Thoracic aorta (tissue), 2 donors: Measurements from ENCODE around the gene ILF2. TPM values are rescaled to one million over a fixed set of nuclear protein-coding genes. Genes with fewer than 3 reads are reported as not detected.
"Not testable (repeated sequence)": the region's sequence is repeated elsewhere in the genome, so short reads cannot be mapped to it uniquely, and the experiment has no call there.

Source experiments
- ATAC-seq: fragments of 150-250 bp; one replicate; pipeline ENCODE4 v1.8.0; 2017; ENCODE audit warnings: low read depth; ENCODE audit not compliant: insufficient number of reproducible peaks, low FRiP score
- DNase-seq: peaks from one replicate; pipeline ENCODE4 v3.0.0-alpha.2; 2020; ENCODE audit warnings: low spot score
- H3K27ac ChIP-seq, 2 donors: fragments of 200-600 bp; sonication (generic); 1 replicate in 1 of 2; 2 replicates in 1 of 2; pipeline ENCODE4 v1.5.1; 2016; ENCODE audit warnings: mild to moderate bottlenecking in 2 of 2, moderate library complexity in 2 of 2
- H3K27me3 ChIP-seq: fragments of 200-600 bp; sonication (generic); replicated peaks from 2 replicates; pipeline ENCODE4 v1.6.0; 2016; ENCODE audit warnings: mild to moderate bottlenecking; ENCODE audit not compliant: insufficient read depth
- H3K36me3 ChIP-seq: fragments of 200-600 bp; sonication (generic); one replicate; pipeline ENCODE4 v1.5.1; 2016
- H3K4me1 ChIP-seq, 2 donors: fragments of 200-600 bp; sonication (generic); 1 replicate in 1 of 2; 2 replicates in 1 of 2; pipeline versions ENCODE4 v1.5.1 to v1.6.0; 2016; ENCODE audit warnings: low read depth in 2 of 2, mild to moderate bottlenecking in 1 of 2; ENCODE audit not compliant: control insufficient read depth in 1 of 2
- H3K4me3 ChIP-seq: fragments of 200-600 bp; sonication (generic); 2 replicates; pipeline ENCODE4 v1.5.1; 2016; ENCODE audit warnings: mild to moderate bottlenecking
- H3K9me3 ChIP-seq: fragments of 200-600 bp; sonication (generic); 2 replicates; pipeline ENCODE4 v1.5.1; 2016
- CTCF ChIP-seq: fragments of 200-600 bp; sonication (generic); IDR thresholded peaks from one replicate; pipeline ENCODE4 v1.5.1; 2019; ENCODE audit warnings: antibody characterized with exemption
- total RNA-seq, 2 donors: library from RNA; depleted of rRNA; stranded (reverse); fragments of >200 nt; gene quantifications; one replicate each; pipeline versions ENCODE4 v1.1.0 to v1.2.3, GENCODE V29; 2016

The ILF2 gene
- total RNA-seq, 2 donors from 2014 or later = 75.7 to 81.8 TPM

- Histone ChIP-seq H3K36me3 (peaks cover 75% of the 10 kb centered on the region), H3K27me3 (no peaks in the 10 kb centered on the region), H3K27ac (no peak overlapping the region), H3K9me3 (no peaks in the 10 kb centered on the region), H3K4me3 (no peak overlapping the region), H3K4me1 (peaks cover 8 to 19% of the 10 kb centered on the region in 2 donors)
- ATAC-seq = no peak
- no peak for TF ChIP-seq CTCF
- no peak for DNase-seq
Measured at GRCh38 chr1:153640861-153641260, 29.9 kb downstream of the ILF2 start.

DNA sequence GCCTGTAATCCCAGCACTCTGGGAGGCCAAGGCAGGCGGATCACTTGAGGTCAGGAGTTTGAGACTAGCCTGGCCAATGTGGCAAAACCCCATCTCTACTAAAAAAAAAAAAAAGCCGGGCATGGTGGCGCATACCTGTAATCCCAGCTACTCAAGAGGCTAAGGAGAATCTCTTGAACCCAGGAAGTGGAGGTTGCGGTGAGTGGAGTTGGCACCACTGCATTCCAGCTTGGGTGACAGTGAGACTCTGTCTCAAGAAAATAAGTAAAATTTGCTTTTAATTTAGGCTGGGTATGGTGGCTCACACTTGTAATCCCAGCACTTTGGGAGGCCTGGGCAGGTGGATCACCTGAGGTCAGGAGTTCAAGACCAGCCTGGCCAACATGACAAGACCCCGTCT, 30.6 kb downstream of the ILF2 start:
- not testable (repeated sequence) for H3K4me3 ChIP-seq, ATAC-seq, H3K27me3 ChIP-seq, DNase-seq, H3K27ac ChIP-seq, H3K9me3 ChIP-seq
- peaks cover 69% of the 10 kb centered on the region for H3K36me3 ChIP-seq
- H3K4me1 ChIP-seq = peaks cover 14 to 25% of the 10 kb centered on the region in 2 donors

DNA sequence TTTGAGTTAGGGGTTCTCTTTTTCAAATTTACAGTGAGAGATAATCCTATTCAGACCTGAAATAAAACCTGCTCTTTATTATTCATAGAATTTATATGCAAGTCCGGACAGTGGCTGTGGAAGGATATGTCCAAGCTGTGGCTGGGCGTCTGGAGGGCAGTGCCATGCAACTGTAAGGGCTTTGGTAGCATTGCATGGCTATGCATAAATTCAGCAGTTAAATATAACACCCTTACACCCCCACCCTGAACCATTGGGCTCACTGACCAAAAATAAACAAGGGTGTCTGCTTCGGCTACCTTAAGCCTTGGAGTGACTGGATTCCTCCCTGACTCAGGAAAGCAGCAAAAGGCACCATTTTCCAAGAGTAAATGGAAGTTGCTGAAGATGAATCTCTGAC, 31.5 kb downstream of the ILF2 start:
- Histone ChIP-seq H3K27me3 (no peaks in the 10 kb centered on the region), H3K9me3 (no peaks in the 10 kb centered on the region), H3K4me1 (peaks cover 18 to 30% of the 10 kb centered on the region in 2 donors), H3K27ac (no peak overlapping the region), H3K36me3 (peaks cover 62% of the 10 kb centered on the region), H3K4me3 (no peak overlapping the region)
- no peak for TF ChIP-seq CTCF
- no peak for DNase-seq
- ATAC-seq = no peak

DNA sequence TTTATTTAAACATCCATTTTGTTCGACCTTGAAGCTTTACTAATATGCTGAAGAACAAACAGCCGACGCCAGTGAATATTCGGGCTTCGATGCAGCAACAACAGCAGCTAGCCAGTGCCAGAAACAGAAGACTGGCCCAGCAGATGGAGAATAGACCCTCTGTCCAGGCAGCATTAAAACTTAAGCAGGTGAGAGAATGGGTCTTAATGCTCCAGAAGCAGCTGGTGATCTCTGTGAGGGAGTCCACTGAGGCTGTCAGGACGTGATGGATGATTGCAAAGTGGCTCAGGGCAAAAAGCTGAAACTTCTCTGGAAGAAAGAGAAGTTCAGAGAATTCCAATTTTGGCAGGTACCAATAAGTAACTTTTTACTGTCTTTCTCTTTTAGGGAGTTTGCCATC, 32.5 kb downstream of the ILF2 start:
- Histone ChIP-seq H3K36me3 (peaks cover 59% of the 10 kb centered on the region), H3K4me3 (no peak overlapping the region), H3K27ac (no peak overlapping the region), H3K4me1 (peaks cover 17 to 33% of the 10 kb centered on the region in 2 donors), H3K9me3 (no peaks in the 10 kb centered on the region), H3K27me3 (no peaks in the 10 kb centered on the region)
- TF ChIP-seq CTCF = no peak
- no peak for DNase-seq
- ATAC-seq = no peak

DNA sequence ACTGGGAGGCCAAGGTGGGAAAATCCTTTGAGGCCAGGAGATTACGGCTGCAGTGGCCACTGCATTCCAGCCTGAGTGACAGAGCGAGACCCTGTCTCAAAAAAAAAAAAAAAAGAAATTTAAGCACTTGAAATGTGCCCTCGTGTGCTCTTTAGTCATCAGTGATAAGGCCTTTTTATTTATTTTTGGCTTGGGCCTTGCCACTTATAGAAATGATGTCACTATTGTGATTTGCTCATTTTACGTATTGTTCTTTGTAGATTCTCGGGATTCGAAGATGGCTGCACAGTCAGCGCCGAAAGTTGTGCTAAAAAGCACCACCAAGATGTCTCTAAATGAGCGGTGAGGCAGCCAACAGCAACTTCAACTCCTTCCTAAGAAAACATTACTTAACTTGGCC, 34.5 kb downstream of the ILF2 start:
- DNase-seq (no peak), ATAC-seq (no peak)
- Histone ChIP-seq H3K4me3 (no peak overlapping the region), H3K27ac (peak overlapping the region; percentile 30 to 100), H3K36me3 (peaks cover 43% of the 10 kb centered on the region), H3K27me3 (no peaks in the 10 kb centered on the region), H3K9me3 (no peaks in the 10 kb centered on the region), H3K4me1 (peaks cover 20 to 33% of the 10 kb centered on the region in 2 donors)
- TF ChIP-seq CTCF = no peak

- no peak for TF ChIP-seq CTCF
- peak overlapping the region; percentile 99 for H3K4me3 ChIP-seq
- H3K4me1 ChIP-seq = peaks cover 20 to 33% of the 10 kb centered on the region in 2 donors
- H3K27me3 ChIP-seq = no peaks in the 10 kb centered on the region
- H3K9me3 ChIP-seq = no peaks in the 10 kb centered on the region
- H3K27ac ChIP-seq = peak overlapping the region; percentile 30 to 100
- no peak for ATAC-seq
- no peak for DNase-seq
- H3K36me3 ChIP-seq = peaks cover 38% of the 10 kb centered on the region
Measured at GRCh38 chr1:153635872-153636271, 34.9 kb downstream of the ILF2 start.
